Right lobe of liver (tissue), 4 donors: Measurements from ENCODE around the gene WNK1.

Experiments
- CTCF ChIP-seq, 4 donors: fragments of 200-600 bp in 3 of 4; fragments of 450-650 bp in 1 of 4; IDR thresholded peaks; one replicate each; pipeline versions ENCODE4 v1.5.1 to v1.8.0; 2016 to 2022; ENCODE audit warnings: antibody characterized with exemption in 4 of 4, mild to moderate bottlenecking in 2 of 4
- POLR2A ChIP-seq: fragments of 450-650 bp; IDR thresholded peaks from one replicate; pipeline ENCODE4 v1.6.1; 2017; ENCODE audit warnings: antibody characterized with exemption, mild to moderate bottlenecking
- donor health status: DM: no; HTN: no; CAD: no.
- donor health status: DM: no; HTN: no; CAD: no.
- donor health status: DM: no; HTN: yes; CAD: no.

- no peak for TF ChIP-seq CTCF (IDR thresholded peaks at IDR 0.05)
- TF ChIP-seq POLR2A: no peak
These were observed 113.2 kb downstream of the WNK1 start for GRCh38 chr12:865614-866013.
